T-helper 2 cell (primary cell): Measurements from ENCODE around the gene E2F3.
A peak's percentile ranks its signal among the peaks of the same experiment; 100 is the strongest.
"Not testable (repeated sequence)": the region's sequence is repeated elsewhere in the genome, so short reads cannot be mapped to it uniquely, and the experiment has no call there.

Experiments
- DNase-seq, 5 experiments: peaks; one replicate each; pipeline versions ENCODE4 v3.0.0 to v3.0.0-alpha.2; 2012 to 2022

The E2F3 gene

GRCh38 chr6:20472748-20473147 is 71.1 kb downstream of the E2F3 start:
- DNase-seq = no peak

- DNase-seq = no peak
These were observed 71.8 kb downstream of the E2F3 start for GRCh38 chr6:20473518-20473917.

- no peak for DNase-seq
These were observed 73.3 kb downstream of the E2F3 start for GRCh38 chr6:20474874-20475542.

GRCh38 chr6:20476501-20477043 is 74.9 kb downstream of the E2F3 start:
- no peak for DNase-seq

GRCh38 chr6:20477485-20477884 is 75.8 kb downstream of the E2F3 start:
- no peak for DNase-seq

- no peak for DNase-seq
These were observed 77.4 kb downstream of the E2F3 start for GRCh38 chr6:20479060-20479459.

GRCh38 chr6:20479526-20479925 is 77.8 kb downstream of the E2F3 start:
- DNase-seq = no peak

GRCh38 chr6:20481281-20481680 is 79.6 kb downstream of the E2F3 start:
- DNase-seq = no peak

GRCh38 chr6:20483887-20484497 is 82.3 kb downstream of the E2F3 start:
- no peak for DNase-seq

GRCh38 chr6:20486641-20487040 is 85.0 kb downstream of the E2F3 start:
- no peak for DNase-seq

- no peak for DNase-seq
These were observed 86.1 kb downstream of the E2F3 start for GRCh38 chr6:20487669-20488375.

GRCh38 chr6:20490591-20490990 is 88.9 kb downstream of the E2F3 start:
- DNase-seq = no peak

- DNase-seq = no peak
These were observed 90.4 kb downstream of the E2F3 start for GRCh38 chr6:20492099-20492498.

- DNase-seq = no peak
These were observed 95.7 kb downstream of the E2F3 start for GRCh38 chr6:20497216-20498040.

- no peak for DNase-seq
These were observed 96.3 kb downstream of the E2F3 start for GRCh38 chr6:20498041-20498385.

- DNase-seq = no peak
These were observed 107.5 kb downstream of the E2F3 start for GRCh38 chr6:20509212-20509611.

- DNase-seq = no peak
These were observed 110.2 kb downstream of the E2F3 start for GRCh38 chr6:20511852-20512251.

GRCh38 chr6:20525208-20525607 is 123.5 kb downstream of the E2F3 start:
- DNase-seq = not testable (repeated sequence)

GRCh38 chr6:20529086-20529448 is 127.4 kb downstream of the E2F3 start:
- peak in 2 of 5 experiments; percentile 20 to 69 for DNase-seq

- no peak for DNase-seq
These were observed 131.2 kb downstream of the E2F3 start for GRCh38 chr6:20532881-20533280.

GRCh38 chr6:20533746-20534294 is 132.1 kb downstream of the E2F3 start:
- DNase-seq = no peak
